Fibroblast of lung (primary cell): ENCODE data around the gene SPRING1. TPM values are rescaled to one million over a fixed set of nuclear protein-coding genes. Genes with fewer than 3 reads are reported as not detected.

ENCODE experiments used
- DNase-seq, 2 donors: peaks; one replicate each; pipeline versions ENCODE4 v3.0.0 to v3.0.0-alpha.2; 2010; ENCODE audit warnings: low read depth in 2 of 2
- H2AFZ ChIP-seq: 2 replicates; pipeline ENCODE4 v1.5.1; 2012; ENCODE audit warnings: low read length, control low read depth, inconsistent platforms
- H3K27ac ChIP-seq: 2 replicates; pipeline ENCODE4 v1.5.1; 2011; ENCODE audit warnings: low read length, control low read depth; ENCODE audit not compliant: insufficient read depth
- H3K27me3 ChIP-seq: 2 replicates; pipeline ENCODE4 v1.5.1; 2011; ENCODE audit warnings: mild to moderate bottlenecking, low read length; ENCODE audit not compliant: control insufficient read depth, insufficient read depth
- H3K36me3 ChIP-seq: 2 replicates; pipeline ENCODE4 v1.5.1; 2011; ENCODE audit warnings: low read length; ENCODE audit not compliant: control insufficient read depth, insufficient read depth
- H3K4me1 ChIP-seq: 2 replicates; pipeline ENCODE4 v1.5.1; 2011; ENCODE audit warnings: low read length; ENCODE audit not compliant: control insufficient read depth, insufficient read depth; ENCODE audit errors: extremely low read depth
- H3K4me2 ChIP-seq: 2 replicates; pipeline ENCODE4 v1.5.1; 2011; ENCODE audit warnings: low read length, control low read depth; ENCODE audit not compliant: insufficient read depth; ENCODE audit errors: extremely low read depth
- H3K4me3 ChIP-seq, 4 experiments: fragments of 200-600 bp in 1 of 4; sonication (generic) in 1 of 4; replicated peaks in 1 of 4; 2 replicates each; pipeline ENCODE4 v1.5.1; 2011 to 2016; ENCODE audit warnings: low read length in 4 of 4, low read depth in 3 of 4, mild to moderate bottlenecking in 3 of 4, control low read depth in 2 of 4, inconsistent platforms in 1 of 4, mixed read lengths in 1 of 4; ENCODE audit not compliant: insufficient read depth in 1 of 4; ENCODE audit errors: control extremely low read depth in 1 of 4
- H3K79me2 ChIP-seq: 2 replicates; pipeline ENCODE4 v1.5.1; 2012; ENCODE audit warnings: mild to moderate bottlenecking, low read length, inconsistent platforms; ENCODE audit not compliant: control insufficient read depth, insufficient read depth
- H3K9ac ChIP-seq: 2 replicates; pipeline ENCODE4 v1.5.1; 2011; ENCODE audit warnings: mild to moderate bottlenecking, low read length, control low read depth; ENCODE audit not compliant: insufficient read depth
- H3K9me3 ChIP-seq: 2 replicates; pipeline ENCODE4 v1.5.1; 2012; ENCODE audit warnings: low read depth, low read length; ENCODE audit not compliant: control insufficient read depth, insufficient read depth
- H4K20me1 ChIP-seq: 2 replicates; pipeline ENCODE4 v1.5.1; 2011; ENCODE audit warnings: low read length; ENCODE audit not compliant: control insufficient read depth, insufficient read depth; ENCODE audit errors: extremely low read depth
- CTCF ChIP-seq, 2 donors: IDR thresholded peaks in 1 of 2; conservative IDR thresholded peaks in 1 of 2; 1 replicate in 1 of 2; 2 replicates in 1 of 2; pipeline ENCODE4 v1.5.1; 2011 to 2012; ENCODE audit warnings: low read length in 2 of 2, control low read depth in 1 of 2, inconsistent platforms in 1 of 2, low read depth in 1 of 2, mild to moderate bottlenecking in 1 of 2
- EZH2 ChIP-seq: IDR thresholded peaks from 2 replicates; pipeline ENCODE4 v1.5.1; 2012; ENCODE audit warnings: low read length, control low read depth, mild to moderate bottlenecking; ENCODE audit errors: missing control alignments
- polyA plus RNA-seq, 2 donors: library from polyadenylated mRNA; depleted of rRNA in 1 of 2; stranded (reverse) in 1 of 2; unstranded in 1 of 2; fragments of >200 nt; gene quantifications; 2 replicates each; pipeline ENCODE4 v1.2.1, GENCODE V29; 2011 to 2012; ENCODE audit warnings: missing spikeins in 1 of 2
- total RNA-seq: library from RNA; depleted of rRNA; stranded (reverse); fragments of >200 nt; gene quantifications from 2 replicates; pipeline ENCODE4 v1.2.1, GENCODE V29; 2014

SPRING1 gene
- total and polyA plus RNA-seq, 2 donors (not counting 1 experiment from before 2014, with no cell fraction given), result 14.6 to 18.8 TPM

- Histone ChIP-seq H3K27ac (no peak overlapping the region), H3K4me2 (peak overlapping the region; percentile 87), H3K4me3 (peak overlapping the region in 2 of 4 experiments; percentile 9 to 10), H3K9ac (no peak overlapping the region), H2AFZ (peak overlapping the region; percentile 6), H3K79me2 (no peaks in the 10 kb centered on the region), H3K9me3 (no peaks in the 10 kb centered on the region), H3K4me1 (no peaks in the 10 kb centered on the region), H3K27me3 (peaks cover 7% of the 10 kb centered on the region), H3K36me3 (no peaks in the 10 kb centered on the region), H4K20me1 (no peaks in the 10 kb centered on the region)
- peak; percentile 36 to 70 for DNase-seq
- TF ChIP-seq EZH2 (no peak), CTCF (conservative IDR thresholded peaks at IDR 0.05 in 1 of 2, IDR thresholded peaks at IDR 0.05 in 1 of 2; ENCODE audit: low read depth in 1 of 2, low read length in 2 of 2) (peak; percentile 34 to 48)
Measured at GRCh38 chr12:116708826-116709756, 28.8 kb downstream of the SPRING1 start.

- TF ChIP-seq CTCF (conservative IDR thresholded peaks at IDR 0.05 in 1 of 2, IDR thresholded peaks at IDR 0.05 in 1 of 2; ENCODE audit: low read depth in 1 of 2, low read length in 2 of 2) (no peak), EZH2 (no peak)
- peaks cover 7% of the 10 kb centered on the region for H3K27me3 ChIP-seq
- H3K4me3 ChIP-seq, result no peak overlapping the region
- no peak overlapping the region for H3K4me2 ChIP-seq
- no peaks in the 10 kb centered on the region for H3K36me3 ChIP-seq
- no peaks in the 10 kb centered on the region for H3K79me2 ChIP-seq
- no peaks in the 10 kb centered on the region for H4K20me1 ChIP-seq
- no peak overlapping the region for H2AFZ ChIP-seq
- H3K9ac ChIP-seq, result no peak overlapping the region
- no peak for DNase-seq
- no peak overlapping the region for H3K27ac ChIP-seq
- H3K9me3 ChIP-seq, result no peaks in the 10 kb centered on the region
- no peaks in the 10 kb centered on the region for H3K4me1 ChIP-seq
Measured at GRCh38 chr12:116707751-116708150, 30.1 kb downstream of the SPRING1 start.

GRCh38 chr12:116703214-116703795, 34.6 kb downstream of the SPRING1 start:
- no peaks in the 10 kb centered on the region for H3K9me3 ChIP-seq
- H3K27me3 ChIP-seq, result no peaks in the 10 kb centered on the region
- no peaks in the 10 kb centered on the region for H4K20me1 ChIP-seq
- no peaks in the 10 kb centered on the region for H3K36me3 ChIP-seq
- no peak overlapping the region for H3K27ac ChIP-seq
- H2AFZ ChIP-seq, result no peak overlapping the region
- TF ChIP-seq EZH2, result no peak
- TF ChIP-seq CTCF (conservative IDR thresholded peaks at IDR 0.05 in 1 of 2, IDR thresholded peaks at IDR 0.05 in 1 of 2; ENCODE audit: low read depth in 1 of 2, low read length in 2 of 2), result peak; percentile 90 to 94
- DNase-seq, result peak; percentile 41 to 64
- no peak overlapping the region for H3K4me2 ChIP-seq
- H3K79me2 ChIP-seq, result no peaks in the 10 kb centered on the region
- H3K4me3 ChIP-seq, result no peak overlapping the region
- H3K9ac ChIP-seq, result no peak overlapping the region
- H3K4me1 ChIP-seq, result no peaks in the 10 kb centered on the region
